ENCODE data around the gene CLTA.

GRCh38 chr9:36250079-36250478 is 59.4 kb downstream of the CLTA start:
- TF ChIP-seq CTCF (IDR thresholded peaks at IDR 0.05 in 4 of 5, conservative IDR thresholded peaks at IDR 0.05 in 1 of 5) = no peak
- no peak for TF ChIP-seq POLR2A (IDR thresholded peaks at IDR 0.05)
